ENCODE measurements around the gene RNF157.

- TF ChIP-seq, protein P1, sequence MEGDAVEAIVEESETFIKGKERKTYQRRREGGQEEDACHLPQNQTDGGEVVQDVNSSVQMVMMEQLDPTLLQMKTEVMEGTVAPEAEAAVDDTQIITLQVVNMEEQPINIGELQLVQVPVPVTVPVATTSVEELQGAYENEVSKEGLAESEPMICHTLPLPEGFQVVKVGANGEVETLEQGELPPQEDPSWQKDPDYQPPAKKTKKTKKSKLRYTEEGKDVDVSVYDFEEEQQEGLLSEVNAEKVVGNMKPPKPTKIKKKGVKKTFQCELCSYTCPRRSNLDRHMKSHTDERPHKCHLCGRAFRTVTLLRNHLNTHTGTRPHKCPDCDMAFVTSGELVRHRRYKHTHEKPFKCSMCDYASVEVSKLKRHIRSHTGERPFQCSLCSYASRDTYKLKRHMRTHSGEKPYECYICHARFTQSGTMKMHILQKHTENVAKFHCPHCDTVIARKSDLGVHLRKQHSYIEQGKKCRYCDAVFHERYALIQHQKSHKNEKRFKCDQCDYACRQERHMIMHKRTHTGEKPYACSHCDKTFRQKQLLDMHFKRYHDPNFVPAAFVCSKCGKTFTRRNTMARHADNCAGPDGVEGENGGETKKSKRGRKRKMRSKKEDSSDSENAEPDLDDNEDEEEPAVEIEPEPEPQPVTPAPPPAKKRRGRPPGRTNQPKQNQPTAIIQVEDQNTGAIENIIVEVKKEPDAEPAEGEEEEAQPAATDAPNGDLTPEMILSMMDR (IDR thresholded peaks at IDR 0.05): no peak
- no peak for TF ChIP-seq POLR2A (IDR thresholded peaks at IDR 0.05)
- no peak for TF ChIP-seq POLR2AphosphoS5 (IDR thresholded peaks at IDR 0.05; ENCODE audit: insufficient read depth in 1 of 2, low read depth in 1 of 2)
These were observed 114.4 kb downstream of the RNF157 start for GRCh38 chr17:76125922-76126321.
